ENCODE measurements around the gene SRSF4.
"Not testable (repeated sequence)": the region's sequence is repeated elsewhere in the genome, so short reads cannot be mapped to it uniquely, and the experiment has no call there.

SRSF4 gene

GRCh38 chr1:29112705-29113412, 68.8 kb downstream of the SRSF4 start:
- no peak for TF ChIP-seq CTCF (IDR thresholded peaks at IDR 0.05; ENCODE audit: low read depth, low read length)

GRCh38 chr1:29108041-29108440, 73.7 kb downstream of the SRSF4 start:
- H3K4me3 ChIP-seq (ENCODE audit: low read depth, low read length) = not testable (repeated sequence)

More at GRCh38 chr1:29112705-29113412, 68.8 kb downstream of the SRSF4 start:
- no peak overlapping the region for H3K4me3 ChIP-seq (ENCODE audit: low read depth, low read length)

GRCh38 chr1:29105822-29106221, 75.9 kb downstream of the SRSF4 start:
- TF ChIP-seq CTCF (IDR thresholded peaks at IDR 0.05; ENCODE audit: low read depth, low read length) = no peak
- H3K4me3 ChIP-seq (ENCODE audit: low read depth, low read length) = no peak overlapping the region

- TF ChIP-seq CTCF (IDR thresholded peaks at IDR 0.05; ENCODE audit: low read depth, low read length) = no peak
- H3K4me3 ChIP-seq (ENCODE audit: low read depth, low read length) = no peak overlapping the region
Observed at GRCh38 chr1:29100487-29100886, 81.2 kb downstream of the SRSF4 start.

GRCh38 chr1:29099286-29099685, 82.4 kb downstream of the SRSF4 start:
- H3K4me3 ChIP-seq (ENCODE audit: low read depth, low read length) = no peak overlapping the region
- no peak for TF ChIP-seq CTCF (IDR thresholded peaks at IDR 0.05; ENCODE audit: low read depth, low read length)

Data from WI38 (cell line).